Nephron (organoid): Measurements from ENCODE around the gene SORCS3.

Experiments
- H3K27ac Mint-ChIP-seq, 3 experiments: 2 replicates each; pipeline ENCODE4 v1.8.0; 2020; ENCODE audit warnings: mixed read lengths in 3 of 3, mild to moderate bottlenecking in 2 of 3, moderate library complexity in 1 of 3
- H3K27me3 Mint-ChIP-seq: 2 replicates; pipeline ENCODE4 v1.8.0; 2021; ENCODE audit warnings: low read depth, mild to moderate bottlenecking, moderate library complexity, mixed read lengths
- H3K36me3 Mint-ChIP-seq: 2 replicates; pipeline ENCODE4 v1.8.0; 2020; ENCODE audit warnings: low read depth, mixed read lengths
- H3K4me1 Mint-ChIP-seq: 2 replicates; pipeline ENCODE4 v1.8.0; 2020; ENCODE audit warnings: mixed read lengths
- H3K4me3 Mint-ChIP-seq, 3 experiments: 2 replicates each; pipeline ENCODE4 v1.8.0; 2020; ENCODE audit warnings: mild to moderate bottlenecking in 3 of 3, mixed read lengths in 3 of 3, moderate library complexity in 2 of 3
- H3K9me3 Mint-ChIP-seq: 2 replicates; pipeline ENCODE4 v1.8.0; 2020; ENCODE audit warnings: mixed read lengths
- TF ChIP-seq, protein P1 (sequence below), 3 experiments: fragments of 200-600 bp; sonication (generic); IDR thresholded peaks; one replicate each; pipeline ENCODE4 v1.5.0; 2021; ENCODE audit warnings: antibody characterized with exemption in 3 of 3; ENCODE audit not compliant: unreplicated experiment in 3 of 3

The SORCS3 gene

DNA sequence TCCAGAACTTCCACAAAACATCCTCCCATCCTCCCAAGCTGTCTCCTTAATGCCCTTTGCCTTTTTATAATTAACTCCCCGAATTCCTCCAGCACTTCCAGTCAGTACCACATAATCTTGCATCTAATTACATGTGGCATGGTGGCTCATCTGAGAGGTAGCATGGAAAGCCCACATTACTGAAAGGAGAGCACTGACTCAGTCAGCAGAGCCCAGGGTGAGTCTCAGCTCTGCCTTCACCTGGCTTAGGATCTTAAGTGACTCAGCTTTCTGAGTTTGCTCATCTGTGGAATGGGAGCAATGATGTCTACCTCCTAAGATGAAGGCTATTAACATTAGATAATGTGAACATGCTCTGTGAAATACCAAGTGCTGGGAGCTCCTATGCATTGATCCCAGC is 433.9 kb downstream of the SORCS3 start:
- Mint-ChIP-seq H3K27ac (no peak overlapping the region), H3K4me1 (peaks cover 24% of the 10 kb centered on the region), H3K9me3 (no peaks in the 10 kb centered on the region), H3K27me3 (peaks cover 22% of the 10 kb centered on the region), H3K36me3 (no peaks in the 10 kb centered on the region), H3K4me3 (no peak overlapping the region)
- TF ChIP-seq, protein P1, sequence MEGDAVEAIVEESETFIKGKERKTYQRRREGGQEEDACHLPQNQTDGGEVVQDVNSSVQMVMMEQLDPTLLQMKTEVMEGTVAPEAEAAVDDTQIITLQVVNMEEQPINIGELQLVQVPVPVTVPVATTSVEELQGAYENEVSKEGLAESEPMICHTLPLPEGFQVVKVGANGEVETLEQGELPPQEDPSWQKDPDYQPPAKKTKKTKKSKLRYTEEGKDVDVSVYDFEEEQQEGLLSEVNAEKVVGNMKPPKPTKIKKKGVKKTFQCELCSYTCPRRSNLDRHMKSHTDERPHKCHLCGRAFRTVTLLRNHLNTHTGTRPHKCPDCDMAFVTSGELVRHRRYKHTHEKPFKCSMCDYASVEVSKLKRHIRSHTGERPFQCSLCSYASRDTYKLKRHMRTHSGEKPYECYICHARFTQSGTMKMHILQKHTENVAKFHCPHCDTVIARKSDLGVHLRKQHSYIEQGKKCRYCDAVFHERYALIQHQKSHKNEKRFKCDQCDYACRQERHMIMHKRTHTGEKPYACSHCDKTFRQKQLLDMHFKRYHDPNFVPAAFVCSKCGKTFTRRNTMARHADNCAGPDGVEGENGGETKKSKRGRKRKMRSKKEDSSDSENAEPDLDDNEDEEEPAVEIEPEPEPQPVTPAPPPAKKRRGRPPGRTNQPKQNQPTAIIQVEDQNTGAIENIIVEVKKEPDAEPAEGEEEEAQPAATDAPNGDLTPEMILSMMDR (IDR thresholded peaks at IDR 0.05; ENCODE audit: unreplicated experiment in 3 of 3) = no peak

DNA sequence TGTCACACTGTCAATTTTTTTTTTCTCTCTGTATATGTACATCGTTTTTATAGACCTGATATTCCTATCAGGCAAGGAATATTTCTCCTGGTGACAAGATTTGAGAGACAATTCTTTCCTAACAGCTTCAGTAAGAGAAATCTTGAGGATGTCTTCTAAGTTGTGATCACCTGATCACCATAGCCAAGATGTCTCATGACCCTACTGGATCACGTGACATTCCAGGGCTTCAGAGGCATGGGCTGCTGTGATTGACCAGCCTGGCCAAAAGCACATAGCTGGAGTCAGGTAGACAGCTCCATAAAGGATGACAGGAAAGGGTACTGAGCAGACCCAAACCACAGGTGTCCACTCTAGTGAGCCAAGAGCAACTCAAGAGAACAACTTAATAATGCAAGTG is 444.9 kb downstream of the SORCS3 start:
- peaks cover 7% of the 10 kb centered on the region for H3K27me3 Mint-ChIP-seq
- no peak overlapping the region for H3K4me3 Mint-ChIP-seq
- no peaks in the 10 kb centered on the region for H3K36me3 Mint-ChIP-seq
- no peak overlapping the region for H3K27ac Mint-ChIP-seq
- no peaks in the 10 kb centered on the region for H3K4me1 Mint-ChIP-seq
- TF ChIP-seq, protein P1 (IDR thresholded peaks at IDR 0.05; ENCODE audit: unreplicated experiment in 3 of 3) = no peak
- H3K9me3 Mint-ChIP-seq = no peaks in the 10 kb centered on the region

DNA sequence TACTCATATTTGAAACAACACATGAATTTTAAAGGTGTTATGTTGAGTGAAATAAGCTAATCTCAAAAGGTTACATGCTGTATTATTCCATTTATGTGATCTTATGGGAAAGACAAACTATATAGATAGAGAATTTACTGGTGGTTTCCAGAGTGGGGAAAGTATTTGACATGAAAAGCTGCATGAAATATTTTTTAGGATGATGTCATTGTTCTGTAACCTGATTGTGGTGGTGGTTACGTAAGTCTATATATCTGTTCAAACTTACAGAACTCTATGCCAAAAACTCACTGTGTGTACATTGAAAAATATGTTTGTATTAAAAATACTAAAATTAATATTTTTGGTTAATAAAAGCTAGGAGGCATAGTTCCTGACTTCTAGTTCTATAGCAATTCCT is 453.0 kb downstream of the SORCS3 start:
- Mint-ChIP-seq H3K36me3 (no peaks in the 10 kb centered on the region), H3K4me1 (peaks cover 13% of the 10 kb centered on the region), H3K27ac (no peak overlapping the region), H3K9me3 (no peaks in the 10 kb centered on the region), H3K27me3 (peaks cover 5% of the 10 kb centered on the region), H3K4me3 (no peak overlapping the region)
- TF ChIP-seq, protein P1 (IDR thresholded peaks at IDR 0.05; ENCODE audit: unreplicated experiment in 3 of 3) = no peak

DNA sequence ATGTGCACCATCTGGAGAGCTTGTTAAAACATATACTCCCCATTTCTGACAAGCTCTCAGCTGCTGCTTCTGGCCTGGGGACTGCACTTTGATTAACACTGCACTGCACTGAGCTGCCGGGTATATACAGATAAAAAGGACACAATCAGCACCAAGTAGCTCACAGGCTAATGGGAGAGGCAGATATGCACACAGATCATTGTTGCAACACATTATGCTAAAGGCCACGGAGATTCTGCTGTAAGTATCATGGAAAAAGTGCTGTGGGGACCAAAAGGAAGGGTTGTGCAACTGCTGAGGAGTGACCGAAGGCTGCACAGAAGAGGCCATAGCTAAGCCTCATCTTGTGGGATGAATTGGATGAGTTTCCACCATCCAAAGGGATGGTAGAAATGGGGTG is 455.2 kb downstream of the SORCS3 start:
- Mint-ChIP-seq H3K4me3 (peak overlapping the region in 1 of 3 experiments; percentile 0), H3K9me3 (no peaks in the 10 kb centered on the region), H3K4me1 (peaks cover 13% of the 10 kb centered on the region), H3K27me3 (peaks cover 3% of the 10 kb centered on the region), H3K27ac (peak overlapping the region in 2 of 3 experiments; percentile 23 to 32), H3K36me3 (no peaks in the 10 kb centered on the region)
- TF ChIP-seq, protein P1 (IDR thresholded peaks at IDR 0.05; ENCODE audit: unreplicated experiment in 3 of 3) = no peak

DNA sequence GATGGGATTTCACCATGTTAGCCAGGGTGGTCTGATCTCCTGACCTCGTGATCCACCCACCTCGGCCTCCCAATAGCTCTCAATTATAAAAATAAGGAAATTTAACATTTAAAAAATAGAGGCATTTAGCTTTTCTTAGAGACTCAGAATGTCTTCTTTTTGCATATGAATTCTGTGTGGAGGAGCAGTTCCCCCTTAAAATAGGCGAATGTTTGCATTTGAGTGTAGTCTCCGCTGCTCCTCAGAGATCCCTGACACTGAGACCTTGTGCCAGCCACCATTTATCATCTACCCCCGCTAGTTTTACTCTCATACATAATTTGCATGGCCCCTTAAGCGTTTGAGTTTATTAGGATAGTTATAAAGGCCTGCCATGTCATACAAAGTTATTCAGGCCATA is 461.9 kb downstream of the SORCS3 start:
- no peaks in the 10 kb centered on the region for H3K4me1 Mint-ChIP-seq

DNA sequence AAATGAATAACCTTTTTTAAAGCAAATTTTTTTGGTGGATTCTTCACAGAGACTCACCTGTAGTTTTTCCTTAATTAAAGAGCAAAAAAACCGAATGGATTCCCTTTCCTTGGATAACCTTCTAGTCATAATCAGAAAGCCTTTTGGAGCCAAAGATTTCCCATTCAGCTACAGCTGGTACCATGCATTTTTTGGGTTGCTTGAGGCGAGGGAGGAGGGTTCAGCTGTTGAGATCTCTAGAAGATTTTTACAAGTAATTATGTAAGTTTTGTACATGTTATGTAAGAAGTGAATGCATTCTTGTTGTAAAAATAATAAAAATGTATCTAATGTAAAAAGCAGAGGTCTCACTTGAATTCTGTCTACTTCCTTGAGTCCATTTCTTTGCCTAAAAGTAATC is 463.2 kb downstream of the SORCS3 start:
- Mint-ChIP-seq H3K4me1 (no peaks in the 10 kb centered on the region), H3K27ac (no peak overlapping the region), H3K27me3 (peaks cover 3% of the 10 kb centered on the region), H3K9me3 (peaks cover 3% of the 10 kb centered on the region), H3K36me3 (no peaks in the 10 kb centered on the region), H3K4me3 (no peak overlapping the region)
- TF ChIP-seq, protein P1 (IDR thresholded peaks at IDR 0.05; ENCODE audit: unreplicated experiment in 3 of 3) = no peak

More for the DNA sequence above, 461.9 kb downstream of the SORCS3 start:
- Mint-ChIP-seq H3K9me3 (no peaks in the 10 kb centered on the region), H3K27ac (no peak overlapping the region), H3K27me3 (peaks cover 3% of the 10 kb centered on the region), H3K4me3 (no peak overlapping the region), H3K36me3 (no peaks in the 10 kb centered on the region)
- TF ChIP-seq, protein P1 (IDR thresholded peaks at IDR 0.05; ENCODE audit: unreplicated experiment in 3 of 3) = no peak
